Measurements from ENCODE around the gene MKLN1. TPM values are rescaled to one million over a fixed set of nuclear protein-coding genes. Genes with fewer than 3 reads are reported as not detected.

MKLN1 gene
- polyA plus RNA-seq, 1 donor from 2014 or later, result 15.9 TPM

GRCh38 chr7:131364767-131365344 lies 37.2 kb downstream of the MKLN1 start:
- TF ChIP-seq EP300 (conservative IDR thresholded peaks at IDR 0.05; ENCODE audit: poor library complexity, severe bottlenecking) (no peak), CTCF (IDR thresholded peaks at IDR 0.05; ENCODE audit: poor library complexity, severe bottlenecking) (no peak), RAD21 (conservative IDR thresholded peaks at IDR 0.05) (no peak), REST (IDR thresholded peaks at IDR 0.05; ENCODE audit: borderline replicate concordance) (no peak), TAF1 (IDR thresholded peaks at IDR 0.05; ENCODE audit: low read depth) (no peak), EZH2 (IDR thresholded peaks at IDR 0.05; ENCODE audit: borderline replicate concordance, insufficient read depth, low read length, poor library complexity, severe bottlenecking) (no peak), POLR2AphosphoS5 (IDR thresholded peaks at IDR 0.05) (no peak), MXI1 (conservative IDR thresholded peaks at IDR 0.05; ENCODE audit: poor library complexity, severe bottlenecking) (no peak)
- Histone ChIP-seq H3K9me2 (ENCODE audit: insufficient read depth, low read length) (no peaks in the 10 kb centered on the region), H3K4me3 (ENCODE audit: low read length) (no peak overlapping the region), H2AFZ (ENCODE audit: low read depth, low read length) (no peak overlapping the region), H3K79me2 (replicated peaks; ENCODE audit: insufficient read depth, low read length) (peaks cover 65% of the 10 kb centered on the region), H3K9me3 (ENCODE audit: low read length) (no peaks in the 10 kb centered on the region), H3K36me3 (ENCODE audit: insufficient read depth, low read length) (no peaks in the 10 kb centered on the region), H4K20me1 (ENCODE audit: insufficient read depth) (no peaks in the 10 kb centered on the region), H3K9ac (ENCODE audit: low read length) (no peak overlapping the region), H3K27me3 (ENCODE audit: insufficient read depth, low read depth, low read length) (no peaks in the 10 kb centered on the region), H3K27ac (ENCODE audit: low read length) (no peak overlapping the region), H3K4me2 (ENCODE audit: low read length) (no peak overlapping the region), H3F3A (ENCODE audit: insufficient read depth, low read length, poor library complexity, severe bottlenecking) (no peaks in the 10 kb centered on the region)

GRCh38 chr7:131365838-131366237 lies 38.2 kb downstream of the MKLN1 start:
- no peak overlapping the region for H2AFZ ChIP-seq (ENCODE audit: low read depth, low read length)
- no peak for TF ChIP-seq RAD21 (conservative IDR thresholded peaks at IDR 0.05)
- no peak for TF ChIP-seq POLR2AphosphoS5 (IDR thresholded peaks at IDR 0.05)
- TF ChIP-seq EZH2 (IDR thresholded peaks at IDR 0.05; ENCODE audit: borderline replicate concordance, insufficient read depth, low read length, poor library complexity, severe bottlenecking), result no peak
- no peak for TF ChIP-seq TAF1 (IDR thresholded peaks at IDR 0.05; ENCODE audit: low read depth)
- no peak for TF ChIP-seq MXI1 (conservative IDR thresholded peaks at IDR 0.05; ENCODE audit: poor library complexity, severe bottlenecking)
- TF ChIP-seq REST (IDR thresholded peaks at IDR 0.05; ENCODE audit: borderline replicate concordance), result no peak
- TF ChIP-seq EP300 (conservative IDR thresholded peaks at IDR 0.05; ENCODE audit: poor library complexity, severe bottlenecking), result no peak
- no peak for TF ChIP-seq SMC3 (conservative IDR thresholded peaks at IDR 0.05; ENCODE audit: poor library complexity)
- no peak for TF ChIP-seq CTCF (IDR thresholded peaks at IDR 0.05; ENCODE audit: poor library complexity, severe bottlenecking)
- H3K79me2 ChIP-seq (replicated peaks; ENCODE audit: insufficient read depth, low read length), result peaks cover 75% of the 10 kb centered on the region
- no peak overlapping the region for H3K9ac ChIP-seq (ENCODE audit: low read length)
- H3K27me3 ChIP-seq (ENCODE audit: insufficient read depth, low read depth, low read length), result no peaks in the 10 kb centered on the region
- no peaks in the 10 kb centered on the region for H3K9me3 ChIP-seq (ENCODE audit: low read length)
- no peak overlapping the region for H3K4me2 ChIP-seq (ENCODE audit: low read length)
- H3K4me3 ChIP-seq (ENCODE audit: low read length), result no peak overlapping the region
- no peaks in the 10 kb centered on the region for H3F3A ChIP-seq (ENCODE audit: insufficient read depth, low read length, poor library complexity, severe bottlenecking)
- no peak overlapping the region for H3K27ac ChIP-seq (ENCODE audit: low read length)
- H4K20me1 ChIP-seq (ENCODE audit: insufficient read depth), result no peaks in the 10 kb centered on the region
- H3K36me3 ChIP-seq (ENCODE audit: insufficient read depth, low read length), result no peaks in the 10 kb centered on the region
- H3K9me2 ChIP-seq (ENCODE audit: insufficient read depth, low read length), result no peaks in the 10 kb centered on the region
